Smooth muscle cell (in vitro differentiated cells): ENCODE data around the gene TTC7B. TPM values are rescaled to one million over a fixed set of nuclear protein-coding genes. Genes with fewer than 3 reads are reported as not detected.

Experiments
- DNase-seq: peaks from one replicate; lab custom pipeline; 2025; ENCODE audit not compliant: unreplicated experiment; lab: John Stamatoyannopoulos, UW
- H2AFZ ChIP-seq: fragments of 200-600 bp; sonication (generic); 2 replicates; pipeline ENCODE4 v1.6.0; 2016; ENCODE audit warnings: antibody characterized with exemption, low read depth, mild to moderate bottlenecking
- H3F3A ChIP-seq: fragments of 200-600 bp; sonication (generic); 2 replicates; pipeline ENCODE4 v1.6.0; 2017; ENCODE audit warnings: antibody characterized with exemption, low read depth
- H3K27ac ChIP-seq: fragments of 200-600 bp; sonication (generic); 2 replicates; pipeline ENCODE4 v1.5.1; 2016; ENCODE audit warnings: low read depth, mild to moderate bottlenecking
- H3K27me3 ChIP-seq: fragments of 200-600 bp; sonication (generic); 2 replicates; pipeline ENCODE4 v1.6.1; 2016; ENCODE audit warnings: low read depth, mild to moderate bottlenecking
- H3K36me3 ChIP-seq: fragments of 200-600 bp; sonication (generic); 2 replicates; pipeline ENCODE4 v1.5.1; 2016; ENCODE audit warnings: low read depth
- H3K4me1 ChIP-seq: fragments of 200-600 bp; sonication (generic); 2 replicates; pipeline ENCODE4 v1.5.1; 2016; ENCODE audit warnings: low read depth
- H3K4me2 ChIP-seq: fragments of 200-600 bp; sonication (generic); 2 replicates; pipeline ENCODE4 v1.6.0; 2016; ENCODE audit warnings: mild to moderate bottlenecking
- H3K4me3 ChIP-seq: fragments of 200-600 bp; sonication (generic); 2 replicates; pipeline ENCODE4 v1.5.1; 2016; ENCODE audit warnings: mild to moderate bottlenecking
- H3K79me2 ChIP-seq: fragments of 200-600 bp; sonication (generic); 2 replicates; pipeline ENCODE4 v1.6.0; 2016; ENCODE audit warnings: low read depth, mild to moderate bottlenecking
- H3K9ac ChIP-seq: fragments of 200-600 bp; sonication (generic); 2 replicates; pipeline ENCODE4 v1.6.0; 2016; ENCODE audit warnings: low read depth
- H3K9me3 ChIP-seq: fragments of 200-600 bp; sonication (generic); replicated peaks from 2 replicates; pipeline ENCODE4 v1.5.1; 2016; ENCODE audit warnings: low read depth
- H4K20me1 ChIP-seq: fragments of 200-600 bp; sonication (generic); 2 replicates; pipeline ENCODE4 v1.6.0; 2016; ENCODE audit warnings: low read depth
- CTCF ChIP-seq: fragments of 200-600 bp; sonication (generic); IDR thresholded peaks from 2 replicates; pipeline ENCODE4 v1.5.1; 2017; ENCODE audit warnings: borderline replicate concordance, mild to moderate bottlenecking, antibody characterized with exemption; ENCODE audit not compliant: insufficient read depth, poor library complexity, severe bottlenecking
- WGBS: methylation state at CpG from one replicate; pipeline ENCODE4 v1.1.7; 2016; ENCODE audit warnings: low lambda C conversion rate; 5-methylcytosine and 5-hydroxymethylcytosine counted together
- polyA plus RNA-seq: library from polyadenylated mRNA; unstranded; fragments of >200 nt; fragmentation: Nextera tagmentation; extraction: Ambion mirVana; gene quantifications from 2 replicates; pipeline ENCODE4 v1.2.1, GENCODE V29; 2016
- total RNA-seq: library from RNA; depleted of rRNA; stranded (reverse); fragments of >200 nt; gene quantifications from 2 replicates; pipeline ENCODE4 v1.2.3, GENCODE V29; 2014

TTC7B gene
- total and polyA plus RNA-seq, 2 experiments from 2014 or later = 22.1 to 54.1 TPM

GRCh38 chr14:90571149-90571947 is 244.9 kb downstream of the TTC7B start:
- DNase-seq = no peak
- peaks cover 6% of the 10 kb centered on the region for H3F3A ChIP-seq
- TF ChIP-seq CTCF = no peak
- no peak overlapping the region for H3K9ac ChIP-seq
- 93% methylated on average over 13 of the region's 13 CpGs for WGBS
- H3K9me3 ChIP-seq = no peaks in the 10 kb centered on the region
- peaks cover 22% of the 10 kb centered on the region for H3K4me1 ChIP-seq
- H3K27me3 ChIP-seq = no peaks in the 10 kb centered on the region
- peaks cover 4% of the 10 kb centered on the region for H4K20me1 ChIP-seq
- no peak overlapping the region for H3K4me3 ChIP-seq
- no peaks in the 10 kb centered on the region for H3K36me3 ChIP-seq
- no peak overlapping the region for H2AFZ ChIP-seq
- no peaks in the 10 kb centered on the region for H3K79me2 ChIP-seq
- H3K27ac ChIP-seq = no peak overlapping the region
- H3K4me2 ChIP-seq = no peak overlapping the region

GRCh38 chr14:90570461-90570860 is 245.8 kb downstream of the TTC7B start:
- peaks cover 22% of the 10 kb centered on the region for H3K4me1 ChIP-seq
- H3K79me2 ChIP-seq = no peaks in the 10 kb centered on the region
- peaks cover 6% of the 10 kb centered on the region for H3F3A ChIP-seq
- H3K27ac ChIP-seq = no peak overlapping the region
- H3K27me3 ChIP-seq = no peaks in the 10 kb centered on the region
- no peaks in the 10 kb centered on the region for H3K9me3 ChIP-seq
- no peak for TF ChIP-seq CTCF
- no peak overlapping the region for H3K4me3 ChIP-seq
- H4K20me1 ChIP-seq = peaks cover 4% of the 10 kb centered on the region
- H3K9ac ChIP-seq = no peak overlapping the region
- no peak overlapping the region for H3K4me2 ChIP-seq
- DNase-seq = no peak
- H2AFZ ChIP-seq = no peak overlapping the region
- H3K36me3 ChIP-seq = no peaks in the 10 kb centered on the region
- 71% methylated on average over 17 of the region's 17 CpGs for WGBS

- Histone ChIP-seq H3K27me3 (no peaks in the 10 kb centered on the region), H3K9me3 (no peaks in the 10 kb centered on the region), H3K4me3 (no peak overlapping the region), H3F3A (peaks cover 6% of the 10 kb centered on the region), H3K79me2 (no peaks in the 10 kb centered on the region), H4K20me1 (peaks cover 4% of the 10 kb centered on the region), H3K36me3 (no peaks in the 10 kb centered on the region), H2AFZ (no peak overlapping the region), H3K9ac (no peak overlapping the region), H3K4me2 (no peak overlapping the region), H3K4me1 (peaks cover 22% of the 10 kb centered on the region), H3K27ac (no peak overlapping the region)
- no peak for DNase-seq
- 90% methylated on average over 9 of the region's 9 CpGs for WGBS
- TF ChIP-seq CTCF = no peak
Measured at GRCh38 chr14:90569606-90570387, 246.4 kb downstream of the TTC7B start.
